ENCODE data around the gene ATP5IF1.

ATP5IF1 gene

GRCh38 chr1:28258628-28259251, 22.8 kb downstream of the ATP5IF1 start:
- no peak for TF ChIP-seq CTCF (IDR thresholded peaks at IDR 0.05; ENCODE audit: low read depth, low read length)
- H3K4me3 ChIP-seq (ENCODE audit: low read depth, low read length) = peak overlapping the region; percentile 23

DNA sequence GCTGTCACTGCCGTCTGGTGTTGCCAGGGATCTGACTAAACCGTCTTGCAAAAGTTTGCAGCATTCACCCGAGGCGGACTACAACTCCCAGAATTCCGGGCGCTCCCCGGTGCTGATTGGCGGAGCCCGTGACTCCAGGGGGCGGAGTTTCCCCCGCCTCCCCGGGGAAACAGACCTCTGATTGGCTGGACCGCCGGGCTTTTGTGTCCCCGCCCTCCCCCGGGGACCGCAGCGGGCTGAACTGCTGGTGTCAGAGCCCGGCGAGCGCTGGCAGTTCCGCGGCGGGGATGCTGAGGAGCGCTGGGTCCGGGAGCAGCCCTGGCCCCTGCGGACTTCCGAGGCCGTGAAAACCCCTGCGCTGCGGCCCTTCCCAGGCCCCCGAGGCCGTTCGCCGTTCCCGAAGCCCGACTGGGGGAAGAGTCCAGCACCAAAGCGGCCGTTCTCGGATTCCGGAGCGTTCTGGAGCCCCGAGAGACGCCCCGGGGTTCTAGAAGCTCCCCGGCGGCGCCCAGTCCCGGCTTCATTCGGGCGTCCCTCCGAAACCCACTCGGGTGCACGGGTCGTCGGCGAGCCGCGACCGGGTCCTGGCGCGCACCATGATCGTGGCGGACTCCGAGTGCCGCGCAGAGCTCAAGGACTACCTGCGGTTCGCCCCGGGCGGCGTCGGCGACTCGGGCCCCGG, 23.5 kb downstream of the ATP5IF1 start, which contains the start of gene SESN2:
SESN2 (plus strand) TSS at position 267 of the 682 bp plus-strand sequence; CDS start at position 597, 330 bp downstream.
- no peak for TF ChIP-seq CTCF (IDR thresholded peaks at IDR 0.05; ENCODE audit: low read depth, low read length)
- peak within 1 kb of the TSS; percentile 97 for H3K4me3 ChIP-seq (ENCODE audit: low read depth, low read length)

DNA sequence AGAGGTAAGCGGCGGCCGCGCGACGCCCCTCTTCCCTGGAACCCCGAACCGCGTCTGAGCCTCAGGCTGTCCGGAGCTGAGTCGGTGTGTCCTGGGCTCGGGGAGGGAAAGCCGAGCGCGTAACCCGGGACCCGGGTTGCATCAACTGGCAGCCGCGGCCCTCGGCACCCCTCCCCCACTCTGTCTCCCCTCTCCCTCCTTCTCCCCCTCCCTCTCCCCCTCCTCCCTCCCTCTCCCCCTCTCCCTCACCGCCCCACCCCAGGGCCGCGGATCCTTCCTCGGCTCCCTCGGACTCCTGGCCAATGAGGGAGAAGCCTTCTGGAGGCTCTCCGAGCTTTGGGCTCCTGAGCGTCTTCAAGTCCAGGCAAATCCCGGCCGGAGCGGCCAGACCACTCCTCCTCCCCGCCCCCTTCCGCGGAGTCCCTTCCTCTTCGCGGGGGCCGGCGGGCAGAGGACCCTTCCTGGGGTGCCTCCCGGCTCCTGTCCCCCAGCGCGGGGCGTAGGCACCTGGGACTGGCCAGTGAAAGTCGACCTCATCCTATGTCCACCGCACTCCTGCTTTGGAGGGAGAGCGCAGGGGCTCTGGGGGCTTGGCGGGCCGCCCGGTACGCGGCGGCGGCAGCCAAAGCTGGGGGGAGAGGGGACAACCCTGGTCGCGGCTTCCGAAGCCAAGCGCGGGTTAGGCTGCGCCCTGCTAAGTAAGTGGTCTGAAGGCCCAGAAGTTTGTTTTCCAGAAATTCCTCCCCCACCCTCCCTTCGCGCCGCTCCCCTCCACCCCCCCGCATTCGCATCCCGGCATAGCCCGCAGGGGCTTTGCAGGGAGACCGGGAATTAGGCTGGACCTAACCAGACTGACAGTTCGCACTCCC, 24.2 kb downstream of the ATP5IF1 start:
- no peak for TF ChIP-seq CTCF (IDR thresholded peaks at IDR 0.05; ENCODE audit: low read depth, low read length)
- peak overlapping the region; percentile 97 for H3K4me3 ChIP-seq (ENCODE audit: low read depth, low read length)

GRCh38 chr1:28260803-28261174, 24.9 kb downstream of the ATP5IF1 start:
- TF ChIP-seq CTCF (IDR thresholded peaks at IDR 0.05; ENCODE audit: low read depth, low read length) = no peak
- peak overlapping the region; percentile 97 for H3K4me3 ChIP-seq (ENCODE audit: low read depth, low read length)

DNA sequence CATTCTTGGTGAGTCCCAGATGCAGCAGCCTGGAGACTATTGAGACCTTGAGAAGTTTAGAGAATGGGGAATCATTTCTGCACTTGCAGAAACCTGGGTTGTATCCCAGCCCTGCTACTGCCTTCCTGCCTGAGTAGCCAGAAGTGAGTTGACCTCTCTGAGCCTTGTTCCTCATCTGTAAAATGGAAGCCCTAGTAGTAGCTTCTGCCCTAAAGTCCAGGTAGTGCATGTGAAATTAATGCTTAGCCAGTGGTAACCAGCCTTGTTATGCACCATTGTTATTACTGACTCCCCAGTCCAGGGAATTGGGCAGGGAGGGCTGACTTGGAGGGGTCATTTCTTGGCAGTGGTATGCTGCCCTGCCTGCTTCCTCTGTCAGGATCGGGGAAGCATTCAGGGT, 29.0 kb downstream of the ATP5IF1 start:
- H3K4me3 ChIP-seq (ENCODE audit: low read depth, low read length) = no peak overlapping the region
- no peak for TF ChIP-seq CTCF (IDR thresholded peaks at IDR 0.05; ENCODE audit: low read depth, low read length)

GRCh38 chr1:28265577-28265976, 29.7 kb downstream of the ATP5IF1 start:
- TF ChIP-seq CTCF (IDR thresholded peaks at IDR 0.05; ENCODE audit: low read depth, low read length) = no peak
- H3K4me3 ChIP-seq (ENCODE audit: low read depth, low read length) = no peak overlapping the region

Measured in WI38 (cell line).